ENCODE results near the gene MRPS6. TPM values are rescaled to one million over a fixed set of nuclear protein-coding genes. Genes with fewer than 3 reads are reported as not detected.

The MRPS6 gene
- total RNA-seq, 4 donors from 2014 or later = 20.3 to 29.7 (median 22.7) TPM

DNA sequence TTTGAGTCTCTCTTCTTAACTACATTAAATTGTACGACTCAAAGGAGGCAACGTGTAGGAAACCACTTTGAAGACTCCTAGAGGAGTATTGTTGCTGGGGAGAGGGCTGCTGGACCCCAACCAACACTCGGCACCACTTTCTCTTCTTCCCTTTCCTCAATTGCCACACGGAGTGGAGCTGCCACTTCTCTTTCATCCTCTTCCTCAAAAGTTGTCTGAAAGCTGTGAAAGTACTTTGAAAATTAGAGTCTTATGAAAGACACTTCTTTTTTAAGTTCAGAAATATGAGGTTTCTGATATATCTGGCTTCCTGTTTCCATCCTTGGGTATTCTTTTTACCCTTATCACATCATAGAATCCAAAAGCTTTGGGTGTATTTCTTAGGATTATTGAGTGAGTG lies 59.5 kb downstream of the MRPS6 start:
- Histone ChIP-seq H3K4me3 (no peak overlapping the region), H3K27me3 (no peaks in the 10 kb centered on the region), H3K9me3 (no peaks in the 10 kb centered on the region), H3K4me1 (peaks cover 0 to 24% (median 0%) of the 10 kb centered on the region in 4 donors), H3K36me3 (peaks cover 0 to 5% (median 0%) of the 10 kb centered on the region in 3 donors), H3K27ac (no peak overlapping the region)
- no peak for TF ChIP-seq POLR2A (IDR thresholded peaks at IDR 0.05)
- TF ChIP-seq, protein P1, sequence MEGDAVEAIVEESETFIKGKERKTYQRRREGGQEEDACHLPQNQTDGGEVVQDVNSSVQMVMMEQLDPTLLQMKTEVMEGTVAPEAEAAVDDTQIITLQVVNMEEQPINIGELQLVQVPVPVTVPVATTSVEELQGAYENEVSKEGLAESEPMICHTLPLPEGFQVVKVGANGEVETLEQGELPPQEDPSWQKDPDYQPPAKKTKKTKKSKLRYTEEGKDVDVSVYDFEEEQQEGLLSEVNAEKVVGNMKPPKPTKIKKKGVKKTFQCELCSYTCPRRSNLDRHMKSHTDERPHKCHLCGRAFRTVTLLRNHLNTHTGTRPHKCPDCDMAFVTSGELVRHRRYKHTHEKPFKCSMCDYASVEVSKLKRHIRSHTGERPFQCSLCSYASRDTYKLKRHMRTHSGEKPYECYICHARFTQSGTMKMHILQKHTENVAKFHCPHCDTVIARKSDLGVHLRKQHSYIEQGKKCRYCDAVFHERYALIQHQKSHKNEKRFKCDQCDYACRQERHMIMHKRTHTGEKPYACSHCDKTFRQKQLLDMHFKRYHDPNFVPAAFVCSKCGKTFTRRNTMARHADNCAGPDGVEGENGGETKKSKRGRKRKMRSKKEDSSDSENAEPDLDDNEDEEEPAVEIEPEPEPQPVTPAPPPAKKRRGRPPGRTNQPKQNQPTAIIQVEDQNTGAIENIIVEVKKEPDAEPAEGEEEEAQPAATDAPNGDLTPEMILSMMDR (IDR thresholded peaks at IDR 0.05) = no peak
- no peak for DNase-seq

GRCh38 chr21:34133392-34133791 lies 60.0 kb downstream of the MRPS6 start:
- no peak overlapping the region for H3K27ac ChIP-seq
- H3K36me3 ChIP-seq = peaks cover 0 to 5% (median 0%) of the 10 kb centered on the region in 3 donors
- no peak overlapping the region for H3K4me3 ChIP-seq
- TF ChIP-seq, protein P1 (IDR thresholded peaks at IDR 0.05) = no peak
- no peak for TF ChIP-seq POLR2A (IDR thresholded peaks at IDR 0.05)
- H3K27me3 ChIP-seq = no peaks in the 10 kb centered on the region
- H3K9me3 ChIP-seq = no peaks in the 10 kb centered on the region
- DNase-seq = no peak
- peaks cover 0 to 24% (median 0%) of the 10 kb centered on the region in 4 donors for H3K4me1 ChIP-seq

- peaks cover 0 to 5% (median 0%) of the 10 kb centered on the region in 3 donors for H3K36me3 ChIP-seq
- H3K4me1 ChIP-seq = peaks cover 0 to 24% (median 0%) of the 10 kb centered on the region in 4 donors
- no peak overlapping the region for H3K27ac ChIP-seq
- H3K27me3 ChIP-seq = no peaks in the 10 kb centered on the region
- H3K9me3 ChIP-seq = no peaks in the 10 kb centered on the region
- no peak overlapping the region for H3K4me3 ChIP-seq
- no peak for DNase-seq
- TF ChIP-seq, protein P1 (IDR thresholded peaks at IDR 0.05) = peak in 3 of 6 experiments; percentile 7 to 22 (median 12)
- TF ChIP-seq POLR2A (IDR thresholded peaks at IDR 0.05) = no peak
Measured at GRCh38 chr21:34133802-34134201, 60.4 kb downstream of the MRPS6 start.

GRCh38 chr21:34135330-34135729 lies 62.0 kb downstream of the MRPS6 start:
- Histone ChIP-seq H3K4me3 (no peak overlapping the region), H3K9me3 (no peaks in the 10 kb centered on the region), H3K27me3 (no peaks in the 10 kb centered on the region), H3K27ac (no peak overlapping the region), H3K4me1 (peaks cover 0 to 15% (median 0%) of the 10 kb centered on the region in 4 donors), H3K36me3 (peaks cover 0 to 5% (median 0%) of the 10 kb centered on the region in 3 donors)
- TF ChIP-seq, protein P1 (IDR thresholded peaks at IDR 0.05) = no peak
- no peak for TF ChIP-seq POLR2A (IDR thresholded peaks at IDR 0.05)
- DNase-seq = no peak

DNA sequence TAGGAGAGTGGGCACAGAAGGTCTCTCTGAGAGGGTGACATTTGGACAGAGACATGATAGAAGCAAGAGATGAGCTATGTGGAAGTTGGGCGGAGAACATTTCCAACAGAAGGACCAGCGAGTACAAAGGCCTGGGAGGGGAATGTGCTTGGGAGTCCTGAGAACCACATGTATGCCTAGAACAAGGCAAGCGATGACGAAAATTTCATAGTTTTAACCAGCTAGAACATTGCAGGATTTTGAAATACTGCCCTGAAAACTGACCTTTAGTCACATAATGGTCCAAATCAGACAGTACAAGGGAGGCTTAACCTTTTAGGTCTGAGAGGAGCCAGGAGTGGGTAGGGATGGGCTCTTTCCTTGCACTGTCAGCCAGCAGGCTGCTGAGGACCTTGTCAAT lies 68.0 kb downstream of the MRPS6 start:
- H3K4me3 ChIP-seq = no peak overlapping the region
- no peak for DNase-seq
- TF ChIP-seq, protein P1 (IDR thresholded peaks at IDR 0.05) = no peak
- TF ChIP-seq POLR2A (IDR thresholded peaks at IDR 0.05) = no peak
- no peaks in the 10 kb centered on the region for H3K9me3 ChIP-seq
- H3K36me3 ChIP-seq = peaks cover 0 to 22% (median 0%) of the 10 kb centered on the region in 3 donors
- H3K27ac ChIP-seq = no peak overlapping the region
- no peaks in the 10 kb centered on the region for H3K27me3 ChIP-seq
- no peaks in the 10 kb centered on the region for H3K4me1 ChIP-seq

All from Peyer's patch (tissue), 4 donors.